Ovary (tissue), 9 donors: Measurements from ENCODE around the gene FAAP20. TPM values are rescaled to one million over a fixed set of nuclear protein-coding genes. Genes with fewer than 3 reads are reported as not detected.

Experiments used
- DNase-seq, 5 donors: peaks; one replicate each; pipeline ENCODE4 v3.0.0-alpha.2; 2019 to 2020
- H3K27ac ChIP-seq, 2 donors: fragments of 200-600 bp; one replicate each; pipeline versions ENCODE4 v1.5.1 to v1.8.0; 2019 to 2022
- H3K27me3 ChIP-seq: fragments of 200-600 bp; one replicate; pipeline ENCODE4 v1.8.0; 2022
- H3K36me3 ChIP-seq: fragments of 200-600 bp; sonication (generic); one replicate; pipeline ENCODE4 v1.5.1; 2019
- H3K4me1 ChIP-seq: one replicate; pipeline ENCODE4 v1.8.1; 2013; ENCODE audit warnings: mild to moderate bottlenecking, moderate library complexity; ENCODE audit not compliant: insufficient read depth
- H3K4me3 ChIP-seq: fragments of 200-600 bp; sonication (generic); one replicate; pipeline ENCODE4 v1.5.1; 2017
- H3K9me3 ChIP-seq, 2 donors: fragments of 200-600 bp in 1 of 2; sonication (generic) in 1 of 2; one replicate each; pipeline versions ENCODE4 v1.5.1 to v1.8.1; 2013 to 2019; ENCODE audit warnings: mild to moderate bottlenecking in 1 of 2, moderate library complexity in 1 of 2
- EP300 ChIP-seq: sonication (generic); formaldehyde crosslinking; IDR thresholded peaks from one replicate; pipeline ENCODE4 v1.6.1; 2017; ENCODE audit warnings: antibody characterized with exemption
- POLR2A ChIP-seq: fragments of 450-650 bp; IDR thresholded peaks from one replicate; pipeline ENCODE4 v1.6.1; 2017; ENCODE audit warnings: antibody characterized with exemption, mild to moderate bottlenecking, moderate library complexity
- WGBS, 3 donors: extraction: QIAGEN DNeasy Blood & Tissue Kit in 1 of 3; methylation state at CpG; one replicate each; pipeline versions ENCODE4 v1.1.5 to v1.1.7; 2013 to 2017; 5-methylcytosine and 5-hydroxymethylcytosine counted together
- intact Hi-C, 4 donors: fragments of 100-400 bp; cut with DNase I; formaldehyde crosslinking; loops; one replicate each; pipeline versions ENCODE4 v1.11.0 to v1.15.1; 2022 to 2023
- polyA plus RNA-seq, 2 donors: library from polyadenylated mRNA; stranded (reverse); fragments of 200-250 nt in 1 of 2; fragments of 350-450 nt in 1 of 2; fragmentation: Illumina TruSeq in 1 of 2; extraction: RNeasy Lipid Tissue Mini Kit (QIAGEN cat#74804) in 1 of 2; gene quantifications; one replicate each; pipeline ENCODE4 v1.2.3, GENCODE V29; 2013 to 2014
- total RNA-seq, 7 donors: library from RNA; depleted of rRNA in 2 of 7; stranded (reverse); fragments of >200 nt in 2 of 7; fragmentation: NEBNext Ultra II Directional in 3 of 7; extraction: Animal tissue kit (Norgen Biotek cat#: 25700) in 3 of 7; gene quantifications; one replicate each; pipeline versions ENCODE4 v1.1.0 to v1.2.4, GENCODE V29; 2016 to 2023
- TF ChIP-seq, protein P1 (sequence below), 3 donors: fragments of 450-650 bp in 2 of 3; fragments of 200-600 bp in 1 of 3; IDR thresholded peaks; one replicate each; pipeline versions ENCODE4 v1.5.1 to v1.8.0; 2016 to 2022; ENCODE audit warnings: antibody characterized with exemption in 3 of 3, mild to moderate bottlenecking in 1 of 3
- donor health status: DM: no; HTN: no; CAD: no; lungs with moderate emphysema.
- donor health status: DM: no; HTN: no; CAD: no.
- donor health status: Bipolar disorder and iron deficiency.
- donor health status: DM: yes; HTN: yes; CAD: no.
- donor health status: DM: no; HTN: no; CAD: no.
- donor health status: DM: yes; HTN: yes; CAD: no.

The FAAP20 gene
- total and polyA plus RNA-seq, 9 donors = 3.4 to 96.1 (median 61.7) TPM

GRCh38 chr1:2213576-2214505 lies 19.3 kb upstream of the FAAP20 start:
- H3K27ac ChIP-seq = peak overlapping the region; percentile 96 to 99
- TF ChIP-seq, protein P1, sequence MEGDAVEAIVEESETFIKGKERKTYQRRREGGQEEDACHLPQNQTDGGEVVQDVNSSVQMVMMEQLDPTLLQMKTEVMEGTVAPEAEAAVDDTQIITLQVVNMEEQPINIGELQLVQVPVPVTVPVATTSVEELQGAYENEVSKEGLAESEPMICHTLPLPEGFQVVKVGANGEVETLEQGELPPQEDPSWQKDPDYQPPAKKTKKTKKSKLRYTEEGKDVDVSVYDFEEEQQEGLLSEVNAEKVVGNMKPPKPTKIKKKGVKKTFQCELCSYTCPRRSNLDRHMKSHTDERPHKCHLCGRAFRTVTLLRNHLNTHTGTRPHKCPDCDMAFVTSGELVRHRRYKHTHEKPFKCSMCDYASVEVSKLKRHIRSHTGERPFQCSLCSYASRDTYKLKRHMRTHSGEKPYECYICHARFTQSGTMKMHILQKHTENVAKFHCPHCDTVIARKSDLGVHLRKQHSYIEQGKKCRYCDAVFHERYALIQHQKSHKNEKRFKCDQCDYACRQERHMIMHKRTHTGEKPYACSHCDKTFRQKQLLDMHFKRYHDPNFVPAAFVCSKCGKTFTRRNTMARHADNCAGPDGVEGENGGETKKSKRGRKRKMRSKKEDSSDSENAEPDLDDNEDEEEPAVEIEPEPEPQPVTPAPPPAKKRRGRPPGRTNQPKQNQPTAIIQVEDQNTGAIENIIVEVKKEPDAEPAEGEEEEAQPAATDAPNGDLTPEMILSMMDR (IDR thresholded peaks at IDR 0.05) = no peak
- TF ChIP-seq POLR2A = peak; percentile 87
- TF ChIP-seq EP300 = peak; percentile 78
- peak overlapping the region; percentile 36 for H3K4me3 ChIP-seq
- no peaks in the 10 kb centered on the region for H3K9me3 ChIP-seq
- H3K36me3 ChIP-seq = no peaks in the 10 kb centered on the region
- 8 to 17% (median 11%) methylated on average over 27 to 32 of the region's 32 CpGs for WGBS, 3 donors
- H3K27me3 ChIP-seq = no peaks in the 10 kb centered on the region
- H3K4me1 ChIP-seq = peaks cover 24% of the 10 kb centered on the region
- DNase-seq = peak; percentile 92 to 94 (median 93)
- intact Hi-C loops = loop anchor here in 1 of 4 donors (2.0 kb wide), 1 partner anchor 17 kb away; no protein-coding TSS in a partner anchor

DNA sequence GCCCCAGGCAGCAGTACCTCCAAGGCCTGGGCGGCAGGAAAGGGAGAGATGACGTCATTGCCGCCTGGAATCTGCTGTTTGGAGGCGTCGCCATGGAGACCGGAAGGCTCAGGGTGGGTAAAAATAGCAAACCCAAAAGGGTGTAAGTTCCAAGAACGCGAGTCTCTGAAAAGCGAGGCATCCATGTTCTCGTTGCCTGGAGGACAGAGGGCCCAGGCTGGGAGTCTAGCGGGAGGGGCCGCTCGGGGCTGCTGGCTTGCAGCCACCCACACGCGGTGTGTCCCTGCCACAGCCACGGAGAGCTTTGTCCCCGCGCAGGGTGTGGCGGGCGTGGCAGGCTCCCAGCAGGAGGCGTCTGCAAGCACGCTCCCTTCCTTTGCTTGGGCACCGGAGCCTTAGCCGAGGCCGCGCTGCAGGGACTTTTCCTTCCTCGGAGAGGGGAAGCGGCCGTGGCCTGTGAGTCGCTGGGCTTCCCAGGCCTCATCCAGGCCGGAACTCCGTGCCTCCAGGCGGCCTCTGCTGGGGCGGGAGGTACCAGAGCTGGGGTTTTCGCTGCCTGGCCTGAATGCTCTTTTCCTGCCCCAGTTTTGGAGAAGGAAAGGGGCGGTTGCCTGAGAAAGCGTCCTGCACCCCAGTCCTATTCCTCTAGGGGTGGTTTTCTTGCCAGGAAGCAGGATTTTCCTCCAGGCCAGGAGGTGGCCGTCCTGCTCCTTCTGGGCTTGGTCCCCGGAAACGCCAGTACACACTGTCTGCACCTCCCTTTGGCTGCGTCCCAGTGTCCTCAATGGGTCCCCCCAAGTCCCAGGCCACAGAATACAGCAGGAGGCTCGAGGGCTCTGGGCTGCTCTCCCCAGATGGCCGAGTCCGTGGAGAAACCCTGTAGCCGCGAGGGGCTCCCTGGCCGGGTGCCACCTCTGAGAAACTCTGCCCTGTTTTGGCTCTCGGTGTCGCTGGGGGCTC lies 18.2 kb upstream of the FAAP20 start:
- DNase-seq = peak; percentile 94 to 98 (median 96)
- no peaks in the 10 kb centered on the region for H3K36me3 ChIP-seq
- H3K27ac ChIP-seq = peak overlapping the region; percentile 96 to 99
- WGBS, 3 donors = 3 to 8% (median 7%) methylated on average over 38 to 49 of the region's 49 CpGs
- peaks cover 33% of the 10 kb centered on the region for H3K4me1 ChIP-seq
- no peaks in the 10 kb centered on the region for H3K27me3 ChIP-seq
- peak overlapping the region; percentile 36 for H3K4me3 ChIP-seq
- TF ChIP-seq POLR2A (peak; percentile 60), EP300 (peak; percentile 90)
- TF ChIP-seq, protein P1 (IDR thresholded peaks at IDR 0.05) = peak; percentile 6 to 59 (median 43)
- H3K9me3 ChIP-seq = no peaks in the 10 kb centered on the region
- intact Hi-C loops = loop anchor here in 1 of 4 donors (2.0 kb wide), 1 partner anchor 18 kb away; no protein-coding TSS in a partner anchor

DNA sequence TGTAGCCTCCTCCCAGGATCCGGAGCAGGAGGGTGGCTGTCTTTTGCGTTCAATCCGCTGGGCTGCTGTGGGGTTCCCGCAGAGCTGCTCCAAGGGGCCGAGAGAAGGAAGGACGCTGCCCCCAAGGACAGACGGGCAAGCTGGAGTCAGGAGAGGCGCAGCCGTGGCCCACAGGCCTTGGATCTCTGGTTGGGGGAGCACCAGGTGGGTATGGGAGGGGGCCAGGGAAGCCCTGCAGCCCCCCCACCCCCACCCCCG lies 17.6 kb upstream of the FAAP20 start:
- Histone ChIP-seq H3K4me1 (peaks cover 37% of the 10 kb centered on the region), H3K4me3 (peak overlapping the region; percentile 36)
- 8 to 21% (median 19%) methylated on average over 5 to 10 of the region's 10 CpGs for WGBS, 3 donors

More for the DNA sequence above, 17.6 kb upstream of the FAAP20 start:
- no peak for TF ChIP-seq POLR2A
- TF ChIP-seq, protein P1 (IDR thresholded peaks at IDR 0.05) = no peak
- TF ChIP-seq EP300 = no peak
- no peak for DNase-seq
- Histone ChIP-seq H3K27ac (peak overlapping the region; percentile 96 to 99), H3K36me3 (no peaks in the 10 kb centered on the region), H3K27me3 (no peaks in the 10 kb centered on the region), H3K9me3 (no peaks in the 10 kb centered on the region)
- intact Hi-C loops = loop anchor here in 1 of 4 donors (2.0 kb wide), 1 partner anchor 19 kb away; no protein-coding TSS in a partner anchor
